HG03097 (cell line): ENCODE data around the gene SBF2.

ENCODE experiments used
- ATAC-seq: cut with Tn5 transposase; IDR thresholded peaks from one replicate; pipeline ENCODE4 v1.9.1; 2021; ENCODE audit not compliant: unreplicated experiment, low FRiP score

Gene SBF2

DNA sequence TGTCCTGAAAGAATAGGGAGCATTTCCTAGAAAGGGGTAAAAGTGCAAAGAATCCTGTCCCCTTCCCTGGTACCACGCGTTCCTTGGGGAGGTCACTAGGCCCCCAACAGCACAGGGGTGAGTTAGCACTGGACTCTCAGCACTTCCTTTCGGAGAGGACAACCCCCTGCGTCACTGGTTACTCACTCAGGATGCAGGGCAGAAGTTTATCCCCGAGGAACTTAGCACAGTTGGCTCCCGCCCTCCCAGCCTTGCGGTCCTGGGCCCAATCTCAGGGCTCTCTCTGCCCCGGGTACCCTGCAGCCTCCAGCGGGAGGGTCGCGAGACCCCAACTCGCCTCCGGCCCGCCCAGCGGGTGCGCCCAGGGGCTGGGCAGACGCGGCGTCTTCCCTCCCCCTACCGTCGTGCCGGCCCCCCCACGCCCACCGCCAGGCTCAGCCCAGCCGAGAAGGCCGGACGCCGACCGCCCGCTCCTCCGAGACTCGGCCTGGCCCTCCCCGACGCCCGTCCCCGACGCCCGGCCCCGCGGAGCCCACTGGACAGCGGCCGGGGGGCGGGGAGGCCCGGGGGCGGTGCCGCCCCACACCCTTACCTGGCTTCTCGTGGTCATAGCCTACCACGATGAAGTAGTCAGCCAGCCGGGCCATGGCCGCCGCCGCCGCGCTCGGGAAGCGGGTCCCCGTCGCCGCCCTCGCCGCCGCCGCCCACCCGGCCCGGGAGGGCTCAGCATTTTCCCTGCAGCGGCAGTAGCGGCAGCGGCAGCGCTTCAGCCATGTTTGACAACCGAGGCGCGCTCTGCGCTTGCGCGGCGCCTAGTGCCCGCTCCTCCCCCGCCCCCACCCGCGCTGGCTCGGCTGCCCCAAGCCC is at the start of gene SBF2:
Gene SBF2, minus strand, starts transcription at position 797 of the 867 bp plus-strand sequence. Its CDS starts 150 bp downstream, at position 647.
- ATAC-seq, result no peak

DNA sequence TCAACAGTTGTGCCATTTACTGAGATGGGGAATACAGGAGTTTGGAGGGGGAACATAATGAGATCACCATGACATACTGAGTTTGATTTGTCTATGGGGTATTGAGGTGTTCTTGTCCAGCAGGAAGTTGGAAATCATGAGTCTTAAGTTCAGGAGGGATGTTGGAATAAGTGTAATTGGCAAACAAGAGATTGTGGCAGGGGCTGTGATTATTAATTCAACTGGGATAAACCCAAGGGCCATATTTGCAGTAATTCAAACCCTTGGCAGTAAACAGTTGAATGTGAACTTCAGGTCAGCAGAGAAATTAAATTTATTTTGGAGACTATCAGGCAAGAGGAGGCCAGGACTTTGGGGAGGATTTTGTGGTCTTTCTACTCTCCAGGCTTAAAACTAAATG is 44.3 kb upstream of the SBF2 start:
- no peak for ATAC-seq

DNA sequence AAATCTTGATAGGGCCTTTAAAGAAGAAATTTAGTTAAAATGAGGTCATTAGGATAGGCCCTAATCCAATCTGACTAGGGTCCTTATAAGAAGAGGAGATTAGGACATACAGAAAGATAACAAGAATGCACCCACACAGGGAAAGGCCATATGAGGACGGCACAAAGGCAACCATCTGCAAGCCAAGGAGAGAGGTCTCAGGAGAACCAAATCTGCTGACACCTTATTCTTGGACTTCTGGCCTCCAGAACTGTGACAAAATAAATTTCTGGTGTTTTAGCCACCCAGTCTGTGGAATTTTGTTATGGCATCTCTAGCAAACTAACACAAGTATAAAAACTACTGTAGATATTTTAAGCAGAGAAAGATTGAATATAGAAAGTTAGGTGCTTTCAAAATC is 39.5 kb upstream of the SBF2 start:
- no peak for ATAC-seq

DNA sequence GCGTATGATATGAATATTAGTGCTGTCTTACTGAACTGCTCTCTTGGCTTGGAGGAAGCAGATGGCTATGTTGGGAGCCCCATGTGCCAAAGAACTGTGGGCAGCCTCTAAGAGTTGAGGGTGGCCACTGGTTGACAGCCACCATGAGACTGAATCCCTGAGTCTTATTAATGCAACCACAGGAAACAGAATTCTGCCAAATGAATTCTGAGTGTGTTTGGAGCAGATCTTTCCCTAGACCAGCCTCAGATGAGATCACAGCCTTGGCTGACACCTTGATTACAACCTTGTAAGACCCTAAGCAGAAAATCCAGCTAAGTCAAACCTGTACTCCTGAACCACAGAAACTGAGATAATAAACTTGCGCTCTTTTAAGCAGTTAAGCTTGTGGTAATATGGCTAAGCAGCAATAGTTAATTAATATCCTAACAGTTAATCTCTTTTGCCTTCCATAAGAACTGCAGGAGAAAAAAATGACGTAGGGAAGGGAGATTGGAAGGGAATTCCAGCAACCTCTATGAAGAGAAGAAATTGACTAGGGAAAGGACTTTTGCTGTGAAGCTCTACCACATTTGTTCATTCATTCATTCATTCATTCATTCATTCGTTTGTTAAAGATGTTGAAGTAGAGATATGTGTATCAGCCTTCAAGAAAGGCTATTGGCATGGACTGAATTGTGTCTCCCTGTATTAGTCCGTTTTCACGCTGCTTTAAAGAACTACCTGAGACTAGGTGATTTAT is 37.7 kb upstream of the SBF2 start:
- no peak for ATAC-seq

DNA sequence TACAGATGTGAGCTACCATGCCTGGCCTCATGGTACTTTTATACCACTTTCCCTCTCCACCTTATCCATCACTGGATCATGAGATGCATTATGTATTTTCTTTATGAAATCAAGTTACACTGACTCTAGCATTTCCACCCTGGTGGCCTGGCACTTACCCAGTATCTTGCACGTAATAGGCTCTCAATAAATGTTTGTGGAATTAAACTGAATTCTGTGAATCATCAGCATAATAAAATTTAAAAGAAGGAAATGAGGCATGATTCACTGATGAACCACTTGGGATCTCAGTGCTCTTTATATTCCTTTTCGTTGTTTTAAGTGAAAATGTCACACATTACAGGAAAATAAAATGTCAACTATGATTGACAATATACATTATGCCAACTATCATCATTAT is 35.9 kb upstream of the SBF2 start:
- no peak for ATAC-seq

DNA sequence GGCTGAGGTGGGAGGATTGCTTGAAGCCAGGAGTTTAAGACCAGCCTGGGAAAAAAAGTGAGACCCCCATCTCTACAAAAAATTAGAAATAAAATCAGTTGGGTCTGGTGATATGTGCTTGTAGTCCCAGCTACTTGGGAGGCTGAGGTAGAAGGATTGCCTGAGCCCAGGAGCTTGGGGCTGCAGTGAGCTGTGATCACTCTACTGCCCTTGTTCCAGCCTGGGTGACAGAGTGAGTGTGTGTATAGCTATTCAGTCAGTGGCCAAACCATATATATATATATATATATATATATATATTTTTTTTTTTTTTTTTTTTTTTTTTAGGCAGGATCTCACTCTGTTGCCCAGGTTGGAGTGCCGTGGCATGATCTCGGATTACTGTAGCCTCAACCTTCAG is 35.3 kb upstream of the SBF2 start:
- ATAC-seq, result no peak

DNA sequence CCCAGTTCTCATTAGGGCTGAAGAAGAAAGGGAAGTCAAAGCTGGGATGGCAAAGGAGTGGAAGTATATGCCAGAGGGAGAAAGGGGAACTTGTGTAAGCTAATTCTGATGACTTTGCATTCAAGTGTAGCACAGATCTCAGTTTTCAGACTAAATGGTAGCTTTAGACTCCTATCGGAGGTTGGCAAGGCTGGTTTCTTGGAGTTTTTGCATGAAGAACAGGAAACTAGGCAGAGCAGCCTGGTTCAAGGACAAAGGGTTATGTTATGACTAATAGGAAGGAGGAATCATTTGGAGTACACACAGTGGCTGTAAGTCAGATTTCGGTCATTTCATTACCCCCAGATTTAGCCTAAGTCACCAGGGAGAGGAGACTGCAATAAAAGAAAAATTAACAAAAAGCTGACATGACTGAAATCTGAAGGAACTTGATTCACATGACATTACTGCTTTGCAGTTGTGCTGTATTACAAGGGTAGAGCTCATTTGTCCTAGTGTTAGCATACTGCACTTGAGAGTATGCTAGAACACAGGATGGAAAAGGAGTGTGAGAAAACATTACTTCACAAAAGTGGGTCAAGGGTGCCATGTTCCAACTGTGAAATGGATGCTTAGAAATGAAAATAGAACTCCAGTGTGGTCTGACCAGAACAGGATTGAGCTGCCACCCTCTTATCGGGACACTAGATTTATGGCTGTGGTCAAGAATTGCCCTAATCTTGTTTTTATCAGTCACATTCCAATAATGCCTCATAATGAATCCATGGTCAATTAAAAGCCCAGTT is 34.5 kb upstream of the SBF2 start:
- no peak for ATAC-seq

DNA sequence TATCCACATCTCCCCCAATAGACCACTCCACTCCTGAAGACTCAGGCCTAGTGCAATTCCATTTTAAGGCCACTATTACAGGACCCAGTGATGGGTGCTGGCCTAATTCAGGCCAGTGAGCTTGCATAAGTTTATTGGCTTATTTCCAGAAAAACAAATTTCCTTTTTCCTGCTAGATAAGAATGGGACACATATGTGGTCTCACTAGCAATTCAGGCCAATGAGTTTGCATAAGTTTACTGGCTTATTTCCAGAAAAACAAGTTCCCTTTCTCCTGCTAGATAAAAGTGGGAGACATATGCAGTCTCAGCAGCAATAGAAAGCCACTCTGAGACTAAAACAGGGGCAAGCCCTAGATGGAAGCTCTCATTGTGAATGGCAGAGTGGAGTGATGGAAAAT is 33.2 kb upstream of the SBF2 start:
- no peak for ATAC-seq

DNA sequence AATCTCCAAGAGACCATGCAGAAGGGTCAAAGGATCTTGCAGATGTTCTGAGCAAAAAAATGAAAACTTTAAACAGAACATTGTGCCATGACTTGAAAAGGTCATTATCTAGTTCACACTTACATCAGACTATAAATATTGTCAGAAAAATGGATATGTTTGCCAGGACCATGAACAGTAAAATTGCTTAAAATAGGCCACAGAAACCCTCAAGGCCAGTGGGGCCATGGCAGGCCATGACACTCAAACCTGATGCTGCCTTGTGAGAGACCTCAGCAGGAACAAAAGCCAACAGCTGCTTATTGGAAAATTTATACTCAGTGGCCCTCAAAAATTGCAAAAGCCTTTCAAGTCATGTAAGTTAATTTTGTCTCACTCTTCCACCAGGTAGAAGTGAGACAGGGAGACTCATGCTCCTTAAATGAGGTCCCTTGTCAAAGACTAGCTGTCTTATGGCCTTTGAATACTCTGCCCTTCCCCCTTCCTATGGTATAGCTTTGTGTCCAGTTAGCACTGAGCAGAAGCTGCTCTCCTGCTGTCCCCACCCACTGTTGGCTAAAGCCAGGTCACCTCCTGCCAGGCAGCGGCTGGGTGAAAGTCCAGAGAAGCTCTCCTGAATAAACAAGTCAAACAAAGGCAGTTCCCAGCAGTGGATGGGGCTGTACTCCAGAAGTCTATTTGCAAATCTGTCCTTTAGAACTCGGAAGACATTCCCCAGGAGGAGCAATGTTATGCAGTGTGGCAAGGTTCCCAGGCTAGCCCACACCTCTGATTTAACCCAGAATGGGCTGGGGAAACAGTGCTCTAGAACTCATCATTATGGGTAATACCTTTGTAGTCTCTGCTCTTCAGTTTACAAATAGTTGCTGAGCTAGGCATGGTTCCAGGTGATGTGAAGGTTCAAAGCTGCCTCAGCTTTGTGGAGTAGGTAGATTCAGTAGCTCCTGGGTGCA is 32.3 kb upstream of the SBF2 start:
- no peak for ATAC-seq

DNA sequence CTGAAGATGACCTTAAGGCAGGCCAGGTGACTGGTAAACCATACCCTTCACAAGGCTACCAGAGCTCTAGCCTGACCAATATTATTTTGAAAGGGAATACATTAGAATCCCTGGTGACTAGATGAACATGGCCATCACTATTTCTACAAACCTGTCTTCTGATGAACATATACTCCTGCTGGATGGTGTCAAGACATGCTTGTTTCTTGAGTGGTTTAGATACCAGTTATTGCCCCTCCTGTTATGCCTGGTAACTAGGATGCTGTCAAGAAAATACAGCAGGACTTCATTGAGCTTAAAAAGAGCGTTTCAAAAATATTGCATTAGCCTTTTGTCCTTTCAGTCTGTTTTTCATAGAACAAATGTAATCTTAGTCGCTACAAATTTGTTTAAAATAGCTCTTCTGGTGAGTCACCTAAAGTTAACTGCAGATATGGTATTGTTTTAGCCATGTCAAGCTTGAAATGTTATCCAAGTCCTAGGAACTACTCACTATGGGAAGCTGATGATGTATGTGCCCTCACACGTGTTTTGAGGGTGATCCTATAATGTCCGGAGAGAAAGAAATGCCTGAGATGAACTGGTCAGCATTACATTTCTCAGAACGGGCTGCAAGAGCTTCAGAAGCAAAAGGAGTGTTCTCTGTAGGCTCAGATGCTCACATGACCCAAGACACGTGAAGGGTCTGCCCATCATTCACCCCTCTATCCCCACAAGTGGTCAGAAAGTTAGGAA is 31.4 kb upstream of the SBF2 start:
- ATAC-seq, result no peak

DNA sequence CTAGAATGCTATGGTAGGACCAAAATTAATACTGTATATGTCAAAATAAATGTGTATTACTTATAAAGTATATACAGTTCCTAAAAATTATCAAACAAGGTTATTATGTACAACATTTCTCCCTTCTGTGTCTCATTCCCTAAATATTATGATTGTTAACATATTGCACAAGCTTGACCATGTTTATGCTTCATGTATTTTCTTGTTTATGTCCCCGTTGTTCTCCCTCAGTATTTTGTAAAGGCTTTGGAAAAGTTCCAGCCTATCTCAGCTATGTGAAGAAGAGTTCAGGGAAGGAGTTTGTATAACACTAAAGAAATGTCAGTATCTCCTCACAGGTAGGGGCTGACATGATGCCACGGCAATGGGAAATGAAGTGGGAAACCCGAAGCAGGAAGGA is 30.5 kb upstream of the SBF2 start:
- no peak for ATAC-seq

DNA sequence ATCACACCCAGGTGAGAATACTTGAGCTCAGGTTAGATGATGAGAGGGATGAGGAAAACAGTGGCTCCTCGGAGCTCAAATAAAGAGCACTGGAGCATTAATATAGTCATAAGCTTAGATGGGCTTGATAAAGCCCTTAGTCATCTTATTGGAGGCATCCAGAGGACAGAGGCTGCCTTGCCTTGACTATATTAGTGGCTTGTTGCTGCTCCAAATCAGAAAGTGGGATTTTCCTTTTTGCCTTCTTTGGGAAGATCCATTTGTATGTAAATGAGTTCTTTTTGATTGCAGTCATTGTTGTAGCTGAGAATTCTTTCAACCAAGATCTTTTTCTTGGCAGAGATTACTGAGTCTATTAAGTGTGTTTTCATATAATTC is 29.8 kb upstream of the SBF2 start:
- ATAC-seq, result no peak

DNA sequence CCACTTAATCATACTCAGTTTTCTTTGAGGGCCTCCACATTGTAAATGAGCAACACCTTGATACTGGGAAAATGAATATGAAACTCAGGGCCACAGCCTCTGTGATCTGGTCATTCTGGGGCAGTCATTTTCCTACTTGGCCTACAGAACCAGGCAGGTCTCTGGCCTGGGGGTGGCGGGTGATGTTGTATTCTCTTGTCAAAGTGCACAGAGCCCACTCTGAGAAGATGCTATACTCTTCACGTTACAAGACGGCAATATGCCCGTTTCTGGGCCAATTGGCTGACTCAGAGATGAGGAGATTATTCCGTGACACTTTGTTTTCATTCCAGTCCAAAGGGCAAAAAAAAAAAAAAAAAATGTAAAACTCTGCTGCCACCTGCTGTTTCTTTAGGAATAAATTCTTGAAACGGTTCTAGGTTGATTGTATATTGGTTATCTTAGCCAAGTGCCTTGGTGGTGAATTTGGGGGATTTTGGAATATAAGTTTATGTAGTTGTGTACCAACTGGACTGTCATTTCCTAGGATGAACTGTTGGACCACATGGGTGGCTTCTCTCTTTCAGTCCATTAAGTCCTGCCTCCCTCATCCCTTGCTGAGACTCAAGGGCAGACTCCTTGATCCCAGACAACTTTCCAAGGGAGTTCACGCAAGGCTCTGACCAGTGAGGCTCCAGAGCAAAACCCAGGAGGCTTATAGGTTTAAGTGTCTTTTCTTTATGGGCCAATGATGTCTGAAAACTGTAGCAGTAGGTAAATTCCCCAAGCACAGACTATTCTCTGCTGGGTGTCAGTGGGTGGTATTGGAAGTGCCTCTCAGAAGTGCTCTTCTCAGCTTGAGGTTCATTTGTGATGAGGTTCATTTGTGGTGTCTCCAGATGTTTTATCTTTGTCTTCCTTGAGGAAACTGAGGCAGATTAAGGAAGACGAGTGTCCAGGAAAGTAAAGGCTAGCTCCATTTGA is 29.1 kb upstream of the SBF2 start:
- ATAC-seq, result no peak

DNA sequence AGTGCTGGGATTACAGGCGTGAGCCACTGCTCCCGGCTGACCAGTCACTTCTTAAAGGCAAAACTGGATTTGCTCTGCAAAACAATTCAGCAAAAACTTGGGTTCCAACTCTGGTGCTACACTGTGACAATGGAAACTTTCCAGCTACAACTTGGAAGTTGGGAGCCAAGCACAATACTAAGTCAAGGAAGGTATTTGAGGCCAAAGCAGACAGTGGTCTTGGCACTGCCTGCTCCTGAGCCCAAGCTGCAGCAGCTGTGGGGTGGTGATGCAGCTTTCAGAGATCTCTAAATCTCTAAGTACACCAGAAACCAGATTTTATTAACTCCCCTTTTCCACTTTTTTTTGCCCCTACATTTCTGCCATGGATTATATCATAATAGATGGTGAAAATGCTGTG is 28.4 kb upstream of the SBF2 start:
- no peak for ATAC-seq

DNA sequence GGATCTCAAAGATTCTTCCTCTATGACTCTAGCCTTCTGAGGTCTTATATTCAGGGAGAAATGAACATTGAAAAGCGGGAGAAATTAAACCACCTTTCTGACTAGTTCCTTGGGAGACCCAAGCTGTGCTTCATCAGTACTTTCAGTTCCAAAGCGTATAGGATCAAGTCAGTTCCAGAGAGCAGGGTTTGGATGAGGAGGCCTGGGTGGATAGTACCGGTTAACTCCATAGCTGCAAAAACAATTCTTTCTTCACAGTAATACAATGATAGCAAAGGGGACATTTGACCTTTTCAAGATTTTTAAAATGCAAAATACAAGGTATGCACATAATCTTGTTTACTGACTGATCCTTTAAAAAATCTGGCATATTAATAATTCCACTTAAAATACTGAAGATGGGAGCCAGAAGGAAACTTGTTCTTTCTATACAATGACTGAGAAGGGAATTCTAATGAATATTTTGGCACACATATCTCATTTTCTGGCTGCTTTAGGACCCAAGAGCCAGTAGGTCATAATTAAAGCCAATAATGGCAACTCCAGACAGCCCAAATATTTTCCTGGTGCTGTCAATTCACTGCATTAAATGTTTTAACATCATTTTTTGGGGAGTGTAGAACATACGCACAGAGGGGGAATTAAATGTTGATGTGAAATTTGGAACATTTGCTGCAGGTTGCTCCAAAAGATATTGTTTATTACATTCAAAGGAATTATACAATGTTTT is 26.9 kb upstream of the SBF2 start:
- ATAC-seq, result no peak

DNA sequence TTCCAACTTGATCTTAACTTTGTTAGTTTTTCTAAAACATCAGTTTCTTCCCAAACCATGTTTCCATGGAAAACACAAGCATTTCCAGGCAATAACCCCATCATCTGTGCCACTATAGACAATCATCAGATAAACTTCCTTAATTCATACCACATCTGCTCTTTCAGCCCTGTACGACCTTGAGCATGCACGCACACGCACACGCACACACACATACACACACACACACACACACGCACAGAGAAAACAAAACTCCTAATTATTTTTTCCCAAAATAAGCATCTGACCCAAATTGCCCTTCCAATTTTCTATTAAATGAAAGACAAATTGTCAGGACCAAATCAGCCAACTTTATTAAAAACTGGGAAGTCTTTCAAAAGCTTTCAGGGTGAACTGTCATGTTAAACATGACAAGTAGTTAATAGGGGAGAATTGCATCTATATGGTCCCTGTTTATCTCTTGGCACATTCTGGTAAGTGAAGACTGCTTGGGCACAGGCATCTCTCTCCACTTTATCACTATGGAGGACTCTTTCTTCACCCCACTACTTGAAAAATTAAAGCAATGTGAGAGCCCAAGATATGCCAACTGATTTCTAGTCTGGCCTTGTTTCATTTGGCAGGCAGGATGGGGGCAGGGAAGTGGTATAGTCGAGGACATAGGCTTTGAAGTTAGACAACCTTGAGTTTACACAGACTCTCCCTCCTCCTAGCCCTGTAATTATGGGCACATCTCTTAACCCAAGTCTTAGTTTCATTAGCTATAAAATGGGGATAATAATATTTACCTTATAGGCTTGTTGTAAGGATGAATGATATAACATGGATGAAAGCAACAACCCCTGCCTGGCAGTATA is 25.9 kb upstream of the SBF2 start:
- ATAC-seq, result no peak

DNA sequence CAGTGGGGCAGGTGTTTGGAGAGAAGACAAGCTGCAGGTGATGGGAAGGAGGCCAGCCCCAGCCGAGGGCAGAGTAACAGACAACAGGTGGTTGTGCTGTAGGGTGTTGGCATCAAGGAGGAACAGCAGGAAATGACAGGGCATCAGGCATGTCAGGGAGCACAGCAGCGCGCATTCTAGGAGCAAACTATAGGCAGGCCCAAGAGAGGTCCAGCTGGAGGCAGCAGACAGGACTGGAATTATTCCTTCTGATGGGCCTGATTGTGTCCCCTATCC is 24.4 kb upstream of the SBF2 start:
- ATAC-seq, result no peak
